Hepatocyte (in vitro differentiated cells): ENCODE measurements around the gene NRXN2.

Source experiments
- EZH2 ChIP-seq: fragments of 200-600 bp; sonication (generic); IDR thresholded peaks from 2 replicates; pipeline ENCODE4 v1.6.1; 2016; ENCODE audit warnings: antibody characterized with exemption, mild to moderate bottlenecking, borderline replicate concordance
- TF ChIP-seq, protein P1 (sequence below): fragments of 200-600 bp; sonication (generic); IDR thresholded peaks from 2 replicates; pipeline ENCODE4 v1.5.1; 2016; ENCODE audit warnings: antibody characterized with exemption, mild to moderate bottlenecking; ENCODE audit not compliant: poor library complexity

DNA sequence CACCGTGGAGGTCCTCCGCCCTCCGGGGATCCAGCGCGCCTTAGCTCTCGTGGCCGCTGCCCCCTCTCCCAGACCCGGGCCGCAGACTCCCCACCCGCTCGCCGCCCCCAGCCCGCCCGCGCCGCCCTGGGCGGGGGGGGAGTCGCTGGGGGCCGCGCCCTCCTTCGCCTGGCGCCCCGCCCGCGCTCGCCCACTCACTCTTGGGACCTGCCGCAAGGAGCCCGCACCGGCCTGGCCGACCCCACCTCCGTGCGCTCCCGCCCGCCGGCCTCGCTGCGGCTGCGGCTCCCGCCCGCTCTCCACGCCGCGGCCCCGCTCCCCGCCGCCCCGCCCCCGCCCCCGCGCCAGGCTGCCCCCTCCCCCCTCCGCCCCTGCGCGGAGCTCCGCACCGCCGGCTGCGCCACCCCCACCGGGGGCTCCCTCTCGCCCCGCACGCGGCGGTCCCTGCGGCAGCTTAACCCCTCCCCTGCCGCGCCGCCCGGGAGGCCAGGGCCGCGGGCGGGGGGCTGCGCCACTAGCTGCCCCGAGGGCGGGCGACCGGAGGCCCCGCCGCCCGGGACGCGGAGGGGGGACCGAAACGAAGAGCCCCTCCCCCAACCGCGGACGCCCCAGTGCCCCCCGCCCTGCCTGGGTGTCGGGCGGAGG lies 21.7 kb upstream of the NRXN2 start:
- TF ChIP-seq, protein P1, sequence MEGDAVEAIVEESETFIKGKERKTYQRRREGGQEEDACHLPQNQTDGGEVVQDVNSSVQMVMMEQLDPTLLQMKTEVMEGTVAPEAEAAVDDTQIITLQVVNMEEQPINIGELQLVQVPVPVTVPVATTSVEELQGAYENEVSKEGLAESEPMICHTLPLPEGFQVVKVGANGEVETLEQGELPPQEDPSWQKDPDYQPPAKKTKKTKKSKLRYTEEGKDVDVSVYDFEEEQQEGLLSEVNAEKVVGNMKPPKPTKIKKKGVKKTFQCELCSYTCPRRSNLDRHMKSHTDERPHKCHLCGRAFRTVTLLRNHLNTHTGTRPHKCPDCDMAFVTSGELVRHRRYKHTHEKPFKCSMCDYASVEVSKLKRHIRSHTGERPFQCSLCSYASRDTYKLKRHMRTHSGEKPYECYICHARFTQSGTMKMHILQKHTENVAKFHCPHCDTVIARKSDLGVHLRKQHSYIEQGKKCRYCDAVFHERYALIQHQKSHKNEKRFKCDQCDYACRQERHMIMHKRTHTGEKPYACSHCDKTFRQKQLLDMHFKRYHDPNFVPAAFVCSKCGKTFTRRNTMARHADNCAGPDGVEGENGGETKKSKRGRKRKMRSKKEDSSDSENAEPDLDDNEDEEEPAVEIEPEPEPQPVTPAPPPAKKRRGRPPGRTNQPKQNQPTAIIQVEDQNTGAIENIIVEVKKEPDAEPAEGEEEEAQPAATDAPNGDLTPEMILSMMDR, result no peak
- TF ChIP-seq EZH2, result peak; percentile 1
